GM21526 (cell line): ENCODE measurements around the gene OTOP2.

Experiments
- ATAC-seq: cut with Tn5 transposase; IDR thresholded peaks from one replicate; pipeline ENCODE4 v1.9.1; 2021; ENCODE audit warnings: moderate library complexity; ENCODE audit not compliant: unreplicated experiment, low FRiP score

OTOP2 gene

DNA sequence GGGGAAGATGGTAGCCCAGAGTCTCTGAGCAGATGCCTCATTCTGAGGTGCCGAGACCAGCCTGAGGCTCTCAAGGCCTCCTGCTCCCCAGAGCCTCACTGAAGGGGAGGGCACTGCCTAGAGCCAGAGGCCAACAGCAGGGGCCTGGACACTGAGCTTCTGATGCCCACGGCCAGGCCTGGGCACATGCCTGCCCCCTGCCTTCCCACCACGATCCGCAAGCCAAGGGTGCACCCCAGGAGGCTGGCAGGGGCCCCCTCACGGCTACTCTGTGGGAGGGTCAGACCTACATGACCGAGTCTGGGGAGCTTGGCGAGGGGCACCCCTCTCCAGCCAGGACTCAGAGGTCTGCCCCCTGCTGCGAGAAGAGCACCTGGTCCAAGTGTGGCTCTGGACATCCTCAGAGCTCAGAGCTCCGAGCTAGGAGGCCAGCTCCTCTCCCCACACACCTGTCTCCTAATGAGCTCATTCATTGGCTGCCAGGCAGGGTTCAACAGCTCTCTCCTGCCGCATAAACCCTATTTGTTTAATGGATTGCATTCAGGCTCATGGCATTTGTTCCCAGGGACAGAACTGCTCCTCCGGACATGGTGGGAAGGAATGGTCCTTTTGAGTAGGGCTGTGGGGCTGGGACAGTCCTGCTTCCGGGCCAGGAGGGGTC, 25.5 kb downstream of the OTOP2 start:
- ATAC-seq, result no peak

DNA sequence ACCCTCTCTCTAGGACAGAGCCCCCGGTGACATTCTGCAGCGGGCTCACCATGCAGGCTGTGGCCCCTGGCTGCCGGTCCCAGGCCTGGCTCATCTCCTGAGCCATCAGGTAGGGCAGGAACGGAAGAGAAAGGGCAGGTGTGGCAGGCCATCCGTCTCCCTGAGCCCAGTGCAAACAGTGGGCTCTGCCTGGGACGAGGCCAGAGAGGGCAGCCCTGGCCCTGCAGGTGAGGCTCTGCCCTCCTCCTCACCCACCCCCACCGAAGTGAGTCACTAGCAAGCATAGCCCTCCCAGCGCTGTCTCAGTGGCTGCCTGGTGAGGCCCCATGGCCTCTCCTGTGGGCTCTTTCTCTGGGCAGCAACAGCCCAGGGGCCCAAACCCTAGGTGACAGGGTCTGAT, 26.1 kb downstream of the OTOP2 start:
- ATAC-seq, result no peak

DNA sequence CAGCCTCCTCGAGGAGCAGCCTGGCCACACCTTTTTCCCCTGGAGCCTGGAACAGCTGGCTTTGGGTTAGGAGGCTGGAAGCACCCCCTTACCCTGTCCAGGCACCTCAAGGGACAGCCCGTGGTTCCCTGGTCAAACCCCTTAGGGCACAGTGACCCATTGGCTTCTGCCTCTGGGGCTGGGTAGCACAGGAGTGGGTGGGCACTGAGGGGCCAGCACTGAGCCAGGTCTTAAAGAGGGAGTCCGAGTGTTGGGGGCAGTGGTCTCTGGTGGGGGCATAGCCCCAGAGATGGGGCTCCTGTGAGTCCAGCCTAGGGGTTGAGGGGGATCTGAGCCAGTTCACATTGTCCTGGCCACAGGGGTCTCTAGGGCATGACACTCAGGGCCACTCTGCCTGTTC, 27.0 kb downstream of the OTOP2 start:
- ATAC-seq, result no peak

DNA sequence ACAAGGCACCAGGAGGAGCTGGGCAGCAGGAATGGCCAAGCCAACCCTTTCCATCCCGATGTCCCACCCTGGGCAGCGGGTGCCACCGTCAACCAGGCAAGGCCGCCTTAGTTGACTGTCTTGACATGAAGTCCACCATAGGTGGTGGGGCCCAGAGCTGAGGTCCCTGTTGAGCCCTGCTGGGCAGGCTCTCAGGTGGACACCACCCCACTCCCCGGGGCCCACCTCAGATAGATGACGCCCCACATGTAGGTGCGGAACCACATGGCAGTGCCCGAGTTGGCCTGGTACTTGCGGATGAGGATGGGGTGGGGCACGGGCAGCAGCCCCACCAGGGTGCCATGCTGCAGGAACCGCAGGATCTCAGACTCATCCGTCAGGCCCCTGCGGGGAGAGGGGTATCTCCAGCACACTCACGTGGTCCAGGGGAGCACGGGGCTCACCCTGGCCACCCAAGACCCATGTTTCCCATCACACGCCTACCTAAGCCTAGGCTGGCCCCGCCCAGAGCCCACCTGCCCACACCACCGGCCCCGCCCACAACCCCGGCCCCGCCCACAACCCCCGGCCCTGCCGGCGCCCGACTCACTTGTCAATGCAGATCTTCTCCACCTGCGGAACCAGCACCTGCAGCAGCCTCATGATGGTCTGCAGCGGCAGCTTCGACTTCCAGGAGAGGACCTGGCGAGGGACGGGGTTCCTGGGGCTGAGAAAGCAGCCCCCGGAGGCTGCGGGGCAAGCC, 27.8 kb downstream of the OTOP2 start:
- ATAC-seq, result no peak

DNA sequence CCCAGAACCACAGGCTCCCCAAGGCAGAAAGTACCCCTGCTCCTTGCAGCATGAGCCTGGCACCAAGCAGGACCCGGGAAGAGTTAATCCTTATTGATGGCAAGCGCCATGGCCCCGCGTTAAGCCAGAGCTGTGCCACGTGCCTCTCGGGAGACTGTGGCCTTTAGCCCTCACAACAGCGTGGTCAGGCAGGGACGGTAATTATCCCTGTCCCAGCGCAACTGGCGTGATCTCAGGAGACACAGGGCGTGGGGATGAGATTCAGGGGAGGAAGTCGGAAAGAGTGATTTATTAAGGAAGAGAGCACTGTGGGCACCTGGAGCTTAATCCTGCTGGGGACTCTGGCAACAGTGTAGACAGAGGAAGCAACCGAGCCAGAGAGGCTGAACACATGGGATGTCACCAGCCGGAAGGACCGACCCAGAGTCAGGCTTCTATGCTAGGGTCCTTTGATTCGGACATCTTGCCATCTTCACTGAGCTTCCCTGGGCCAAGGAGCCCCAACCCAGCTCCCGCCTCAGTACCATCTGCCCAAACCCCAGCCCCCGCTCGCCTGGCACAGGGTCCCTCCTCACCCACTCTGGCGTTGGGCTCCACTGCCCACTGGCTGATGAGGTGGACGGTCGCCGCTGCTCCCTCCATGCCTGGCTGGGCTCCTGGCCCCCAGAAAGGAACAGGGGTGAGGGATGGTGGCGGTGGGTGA, 28.5 kb downstream of the OTOP2 start:
- ATAC-seq, result no peak

DNA sequence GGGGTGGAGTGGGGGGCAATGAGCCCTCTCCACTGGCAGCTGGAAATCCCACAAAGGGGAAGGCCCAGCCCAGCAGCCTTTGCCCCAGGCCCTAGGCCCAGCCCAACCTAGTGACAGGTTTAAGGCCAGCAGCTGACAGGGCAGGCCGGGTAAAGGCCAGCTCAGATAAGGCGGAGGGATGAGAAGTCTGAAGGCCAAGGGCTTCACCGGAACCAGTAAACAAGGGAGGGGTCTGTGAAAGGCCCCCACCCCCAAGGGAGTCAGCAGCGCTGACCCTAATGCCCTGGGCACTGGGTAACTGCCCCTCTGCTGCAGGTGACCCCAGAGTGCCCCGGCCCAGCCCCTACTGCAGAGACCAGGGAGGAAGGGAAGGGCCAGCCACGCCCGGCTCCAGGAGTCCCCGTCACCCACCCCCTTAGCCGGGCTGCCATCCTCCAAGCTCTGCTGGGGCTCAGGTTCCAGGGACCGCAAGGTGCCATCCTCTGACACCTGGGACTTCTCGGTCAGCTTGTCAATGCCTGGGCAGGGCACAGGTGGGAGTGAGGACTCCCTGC, 29.1 kb downstream of the OTOP2 start:
- no peak for ATAC-seq

DNA sequence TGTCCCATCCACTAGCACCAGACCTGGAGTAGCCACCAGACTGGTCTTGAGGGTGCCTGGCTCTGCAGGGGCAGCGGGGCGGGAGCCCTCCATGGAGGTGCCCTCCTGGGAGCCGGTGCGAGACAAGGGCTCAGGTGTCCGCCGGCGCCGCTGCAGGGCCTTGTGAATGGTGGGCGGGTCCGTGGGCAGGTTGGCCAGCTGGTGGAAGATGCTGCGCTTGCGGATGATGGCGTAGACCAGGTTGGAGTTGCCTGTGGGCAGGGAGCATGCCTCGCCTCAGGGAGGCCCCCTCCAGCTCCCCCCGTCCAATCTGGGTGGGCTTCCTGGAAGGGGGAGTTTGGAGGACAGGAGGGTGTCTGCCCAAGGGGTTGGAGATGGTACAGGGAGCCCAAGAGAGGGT, 30.0 kb downstream of the OTOP2 start:
- ATAC-seq, result no peak

DNA sequence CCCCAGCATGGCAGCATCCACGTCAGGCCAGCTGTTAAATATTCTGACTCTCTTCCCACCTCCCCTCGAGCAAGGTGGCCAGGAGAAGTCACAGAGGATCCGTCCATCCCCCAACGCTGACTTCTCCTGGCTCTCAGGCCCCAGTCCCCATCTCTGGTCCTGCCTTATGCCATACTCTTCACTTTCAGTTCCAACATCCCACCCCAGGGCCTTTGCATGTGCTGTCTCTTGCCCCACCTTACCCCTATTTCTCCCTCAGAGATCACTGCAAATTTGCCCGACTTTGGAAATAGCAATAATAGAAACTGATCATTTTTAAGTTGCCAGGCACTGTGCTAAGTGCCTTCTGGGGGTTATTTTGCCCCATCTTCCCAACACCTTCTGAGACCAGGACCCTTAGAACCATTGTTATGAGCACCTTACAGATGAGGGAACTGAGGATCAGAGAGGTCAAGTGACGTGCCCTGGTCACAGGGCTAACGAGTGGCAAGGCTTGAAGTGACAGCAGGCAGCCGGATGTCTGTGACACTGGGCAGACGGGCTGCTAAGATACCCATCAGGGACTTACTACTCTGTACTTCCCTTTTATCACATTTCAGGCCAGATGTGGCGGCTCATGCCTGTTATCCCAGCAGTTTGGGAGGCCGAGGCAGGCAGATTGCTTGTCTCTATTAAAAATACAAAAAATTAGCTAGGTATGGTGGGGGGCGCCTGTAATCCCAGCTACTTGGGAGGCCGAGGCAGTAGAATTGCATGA, 30.8 kb downstream of the OTOP2 start:
- no peak for ATAC-seq

DNA sequence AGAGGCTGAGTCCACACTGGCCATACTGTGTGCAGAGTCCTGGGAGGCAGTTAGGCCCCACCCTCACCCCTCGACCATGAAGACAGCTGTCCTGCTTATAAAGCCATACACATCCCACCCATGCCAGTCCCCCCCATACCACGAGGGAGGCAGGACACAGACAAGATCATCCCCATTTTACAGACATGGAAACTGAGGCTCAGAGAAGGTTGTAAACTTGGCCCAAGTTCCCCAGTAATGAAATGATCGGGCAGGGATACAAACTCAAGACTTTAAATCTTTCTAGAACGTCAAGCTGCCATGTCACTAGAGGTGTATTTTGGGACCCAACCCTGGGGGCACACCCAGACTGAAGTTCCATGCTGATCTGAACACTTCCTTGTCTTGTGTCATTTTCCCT, 32.0 kb downstream of the OTOP2 start:
- no peak for ATAC-seq

DNA sequence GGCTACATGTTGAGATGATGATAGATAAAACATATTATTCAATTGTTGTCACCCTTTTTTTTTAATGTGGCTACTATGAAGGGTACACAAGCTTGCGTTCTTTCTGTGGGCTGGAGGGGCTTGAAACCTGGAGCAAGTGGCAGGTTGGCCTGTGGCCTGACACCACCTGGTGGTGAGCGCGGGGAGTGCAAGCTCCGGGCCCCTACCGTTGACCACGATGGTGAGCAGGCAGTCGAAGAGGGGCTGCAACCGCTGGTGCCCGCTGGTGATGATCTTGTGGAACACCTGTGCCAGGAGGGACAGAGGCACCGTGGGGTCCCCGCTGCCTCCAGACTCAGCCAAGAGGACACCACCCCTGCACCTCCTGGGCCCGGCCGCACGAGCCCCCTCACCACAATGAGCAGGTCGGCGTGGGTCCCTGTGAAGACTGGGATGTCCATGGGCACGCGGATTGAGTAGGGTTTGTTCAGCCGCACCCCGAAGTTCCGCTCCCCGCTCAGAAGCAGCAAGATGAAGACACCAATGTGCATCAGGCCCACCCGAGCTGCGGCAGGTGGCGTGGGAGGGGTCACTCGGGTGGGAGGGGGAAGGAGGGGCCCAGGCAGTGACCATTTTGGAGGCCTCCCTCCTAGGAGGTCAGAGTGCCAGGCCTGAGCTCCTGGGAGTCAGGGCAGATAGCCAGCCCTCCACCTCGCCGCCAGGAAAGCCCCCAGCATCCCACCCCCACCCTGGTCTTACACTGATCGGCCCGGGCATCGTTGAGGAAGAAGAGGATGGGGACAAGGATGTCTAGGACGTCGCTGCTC, 34.1 kb downstream of the OTOP2 start:
- ATAC-seq, result no peak

DNA sequence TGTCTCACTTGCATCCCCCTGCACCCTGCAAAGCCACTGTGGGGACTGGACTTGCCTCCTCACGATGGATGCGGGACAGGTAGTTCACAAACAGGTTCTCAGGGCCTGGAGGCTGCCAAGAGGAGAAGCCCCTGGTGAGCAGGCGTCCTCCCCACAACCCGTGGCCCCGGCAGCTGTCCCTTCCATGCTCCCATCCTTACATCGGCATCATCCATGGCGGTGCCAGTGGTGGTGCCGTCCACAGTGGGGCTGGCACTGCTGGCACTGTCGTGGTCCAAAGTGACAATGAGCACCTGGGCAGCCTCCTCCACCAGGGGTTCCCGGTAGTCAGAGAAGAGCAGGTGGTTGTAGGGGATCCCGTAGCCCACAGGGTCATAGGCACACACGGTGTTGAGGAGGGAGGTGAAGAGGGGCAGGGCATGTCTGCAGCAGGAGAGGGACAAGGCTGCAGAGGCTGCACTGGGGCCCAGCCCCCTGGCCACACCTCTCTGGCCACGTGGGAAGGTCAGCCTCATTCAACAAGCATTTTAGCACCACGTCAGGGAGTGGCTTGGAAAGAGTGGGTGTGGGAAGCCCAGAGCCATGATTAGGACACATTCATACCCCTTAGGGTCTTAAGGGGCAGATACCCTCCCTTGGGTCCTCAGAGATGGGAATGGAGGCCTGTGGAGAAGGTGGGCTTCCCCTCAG, 35.9 kb downstream of the OTOP2 start:
- ATAC-seq, result no peak

DNA sequence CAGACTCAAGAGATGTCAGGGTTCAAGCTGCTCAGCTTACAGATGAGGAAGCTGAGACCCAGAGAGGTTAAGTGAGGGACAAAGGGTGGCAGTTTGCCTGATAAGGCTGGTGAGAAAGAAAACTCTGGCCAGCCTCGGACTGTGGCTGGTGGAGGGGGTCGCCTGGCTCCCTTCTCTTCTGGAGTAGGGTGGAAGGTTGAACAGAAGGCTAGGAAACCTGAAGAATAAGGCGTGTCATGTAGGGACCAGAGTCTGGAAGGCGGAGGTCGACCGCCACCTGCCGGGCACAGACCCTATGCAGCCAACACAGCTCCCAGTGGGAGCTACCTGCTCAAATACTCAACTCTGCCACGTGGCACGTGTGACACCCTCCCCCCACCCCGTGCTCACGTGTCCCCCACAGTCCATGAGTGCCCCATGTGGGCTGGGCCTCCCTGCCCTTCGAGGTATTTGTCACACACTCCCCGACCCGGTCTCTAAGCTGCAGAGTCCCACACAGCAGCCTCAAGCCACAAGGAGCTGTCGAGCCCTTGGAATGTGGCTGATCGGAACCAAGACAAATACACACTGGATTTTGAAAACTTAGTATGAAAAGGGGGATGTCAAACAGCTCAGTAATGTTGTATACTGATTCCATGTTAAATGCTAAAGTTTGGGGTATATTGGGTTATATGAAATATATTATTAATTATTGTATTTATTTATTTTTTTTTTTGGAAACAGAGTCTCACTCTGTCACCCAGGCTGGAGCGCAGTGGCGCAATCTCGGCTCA, 36.7 kb downstream of the OTOP2 start:
- ATAC-seq, result no peak

DNA sequence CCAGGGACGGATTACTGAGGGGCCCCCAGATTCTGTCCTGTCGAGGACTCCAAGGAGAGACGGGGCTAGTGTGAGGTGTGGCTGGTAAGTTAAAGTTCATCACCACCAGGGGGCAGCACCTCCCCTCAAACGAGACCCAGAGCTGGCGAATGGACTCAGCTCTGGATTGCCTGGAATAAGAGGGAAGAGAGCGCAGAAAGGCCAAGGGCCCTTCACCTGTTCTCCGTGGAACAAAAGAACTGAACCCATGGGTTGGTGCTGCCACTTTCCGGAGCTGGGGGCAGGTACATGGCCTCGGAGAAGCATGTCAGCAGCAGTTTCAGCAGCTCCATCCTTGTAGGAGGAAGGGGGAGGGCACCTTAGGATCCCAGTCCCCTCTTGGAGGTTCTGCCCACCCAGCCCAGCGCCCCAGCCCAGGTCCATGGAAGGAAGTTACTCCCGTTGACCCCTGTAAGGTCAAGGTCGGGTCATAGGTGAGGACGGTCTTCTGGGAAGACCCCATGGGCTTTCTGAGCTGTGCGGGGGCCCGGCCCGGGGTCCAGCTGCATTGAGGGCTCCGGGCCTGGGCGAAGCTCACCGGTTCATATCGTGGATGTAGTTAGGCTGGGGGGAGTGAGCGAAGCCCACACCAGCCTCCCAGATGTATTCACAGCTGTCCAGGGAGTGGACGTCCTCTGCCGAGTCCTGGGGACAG, 37.7 kb downstream of the OTOP2 start:
- ATAC-seq, result no peak

DNA sequence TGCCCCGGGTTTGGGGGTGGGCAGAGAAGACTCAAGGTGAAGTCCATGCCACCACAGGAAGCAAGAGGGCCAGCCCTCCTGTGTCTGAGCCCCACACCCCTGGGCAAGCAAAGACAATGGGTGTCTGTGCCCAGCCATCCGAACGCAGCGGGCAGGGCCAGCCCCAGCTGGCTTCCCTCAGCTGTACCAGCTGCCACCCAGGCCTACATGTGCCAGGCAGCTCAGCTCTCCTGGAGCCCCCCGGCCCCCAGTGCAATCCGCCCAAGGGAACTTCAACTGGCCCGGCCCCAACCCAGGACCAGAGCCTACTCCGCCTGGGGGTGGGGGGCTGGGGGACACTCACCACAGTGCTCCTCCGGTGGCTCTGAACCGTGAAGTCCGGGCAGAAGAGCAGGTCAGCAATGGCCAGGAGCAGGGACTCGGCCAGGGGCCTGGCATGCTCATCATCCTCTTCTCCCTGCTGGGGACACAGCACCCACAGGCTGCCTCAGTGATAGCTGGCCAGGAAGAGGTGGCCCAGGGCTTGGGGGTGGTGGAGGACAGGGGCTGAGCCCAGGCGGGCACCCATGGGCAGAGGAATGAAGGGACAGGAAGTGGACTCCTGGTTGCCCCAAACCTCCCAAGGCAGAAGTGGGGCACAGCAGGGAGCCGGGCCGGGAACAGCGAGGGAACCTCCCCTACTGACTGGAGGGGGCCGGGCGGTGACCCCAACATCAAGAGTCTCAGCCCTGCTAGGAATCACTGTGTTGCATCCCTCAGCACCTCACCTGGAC, 38.7 kb downstream of the OTOP2 start:
- no peak for ATAC-seq

DNA sequence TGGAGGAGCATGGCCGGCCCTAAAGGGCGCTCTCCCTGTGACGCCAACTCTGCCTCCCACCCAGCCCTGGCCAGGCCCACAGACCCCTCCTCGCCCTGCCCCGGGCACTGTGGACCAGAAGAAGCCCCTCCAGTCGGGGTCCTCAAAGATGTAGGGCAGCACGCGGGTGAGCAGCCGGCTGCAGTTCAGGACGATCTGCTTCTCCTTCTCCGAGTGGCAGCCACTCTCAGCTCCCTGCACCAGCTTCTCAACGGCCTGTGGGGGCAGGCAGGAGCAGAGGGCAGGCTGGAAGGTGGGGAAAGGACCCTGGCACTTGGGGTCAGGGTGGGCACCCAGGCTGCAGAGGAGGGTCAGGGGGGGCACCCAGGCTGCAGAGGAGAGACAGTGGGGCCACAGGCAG, 39.6 kb downstream of the OTOP2 start:
- ATAC-seq, result no peak

DNA sequence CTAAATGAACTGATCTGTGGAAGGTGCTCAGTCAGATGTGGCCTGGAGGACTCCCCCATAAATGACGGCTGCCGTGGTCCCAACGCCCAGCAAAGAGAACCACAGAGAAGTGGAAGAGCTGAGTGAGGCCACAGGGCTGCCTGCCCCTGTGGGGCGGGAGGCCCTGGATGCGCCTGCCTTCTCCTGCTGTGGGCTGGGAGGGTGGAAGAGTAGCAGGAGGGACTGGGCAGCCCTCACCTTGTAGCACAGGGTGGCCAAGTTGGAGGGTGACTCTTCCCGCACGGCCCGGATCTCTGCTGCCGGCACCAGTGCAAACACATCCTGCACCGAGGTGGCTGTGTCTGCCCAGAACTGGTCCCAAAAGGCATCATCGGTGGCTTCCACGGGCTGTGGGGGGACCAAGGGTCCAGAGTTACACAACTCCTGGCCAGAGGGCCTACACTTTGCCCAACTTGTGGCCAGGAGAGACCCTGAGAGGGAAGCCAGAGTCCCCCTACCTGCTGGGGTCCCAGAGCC, 40.2 kb downstream of the OTOP2 start:
- no peak for ATAC-seq

DNA sequence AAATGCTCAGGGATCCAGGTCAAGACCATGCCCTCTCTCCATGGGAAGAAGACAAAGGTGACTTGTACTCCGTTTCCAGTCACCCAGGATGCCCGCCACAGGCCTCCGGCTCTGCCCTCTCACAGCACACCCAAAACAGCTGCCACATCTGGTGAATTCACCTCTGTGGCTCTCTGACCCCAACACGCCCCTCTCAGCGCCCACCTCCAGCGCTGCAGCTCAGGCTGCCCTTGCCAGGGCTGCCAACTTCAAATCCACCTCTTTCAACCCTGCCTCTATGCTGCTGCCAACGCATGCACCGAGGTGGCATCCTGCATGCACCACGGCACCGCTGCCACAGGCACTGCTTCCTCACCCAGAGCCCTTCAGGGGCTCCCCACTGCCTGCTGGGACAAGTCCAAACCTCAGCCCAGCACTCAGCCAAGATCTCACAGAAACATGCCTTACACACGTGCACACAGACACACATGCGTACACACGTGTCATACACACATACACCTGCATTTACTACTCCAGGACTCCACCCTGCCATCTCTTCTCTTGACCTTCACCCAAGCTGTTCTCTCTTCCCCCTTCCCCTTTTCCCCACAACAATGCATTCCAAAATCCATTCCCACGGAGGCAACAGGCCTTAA, 41.0 kb downstream of the OTOP2 start:
- no peak for ATAC-seq
